Sciatic nerve (tissue), 2 donors: ENCODE data around the gene DNAJC15. TPM values are rescaled to one million over a fixed set of nuclear protein-coding genes. Genes with fewer than 3 reads are reported as not detected.

Source experiments
- ATAC-seq: fragments of 200-7000 bp; cut with Tn5 transposase; one replicate; pipeline ENCODE4 v1.9.1; 2020; ENCODE audit warnings: mild to moderate bottlenecking, moderate library complexity
- DNase-seq: peaks from one replicate; pipeline ENCODE4 v3.0.0-alpha.2; 2020; ENCODE audit warnings: low spot score
- intact Hi-C: fragments of 100-400 bp; cut with DNase I; formaldehyde crosslinking; loops from one replicate; pipeline ENCODE4 v1.14.2; 2022
- total RNA-seq: library from RNA; stranded (reverse); fragmentation: NEBNext Ultra II Directional; extraction: Animal tissue kit (Norgen Biotek cat#: 25700); gene quantifications from one replicate; pipeline ENCODE4 v1.2.1, GENCODE V29; 2021
- donor health status: DM: no; HTN: no; CAD: no.
- donor health status: DM: no; HTN: no; CAD: no.

The DNAJC15 gene
- total RNA-seq, 1 donor from 2014 or later: 6.2 TPM

- no peak for ATAC-seq
- intact Hi-C loops: no loop called here
- DNase-seq: no peak
Observed at GRCh38 chr13:43135516-43135915, 112.1 kb downstream of the DNAJC15 start.

GRCh38 chr13:43136920-43137575, 113.7 kb downstream of the DNAJC15 start:
- ATAC-seq: no peak
- intact Hi-C loops: no loop called here
- no peak for DNase-seq

GRCh38 chr13:43139211-43139610, 115.8 kb downstream of the DNAJC15 start:
- no peak for ATAC-seq
- no peak for DNase-seq
- intact Hi-C loops: no loop called here

- DNase-seq: no peak
- ATAC-seq: no peak
- intact Hi-C loops: no loop called here
Observed at GRCh38 chr13:43139921-43140320, 116.5 kb downstream of the DNAJC15 start.

GRCh38 chr13:43140985-43141384, 117.6 kb downstream of the DNAJC15 start:
- intact Hi-C loops: no loop called here
- ATAC-seq (no peak), DNase-seq (no peak)

GRCh38 chr13:43141685-43142084, 118.3 kb downstream of the DNAJC15 start:
- intact Hi-C loops: no loop called here
- no peak for ATAC-seq

GRCh38 chr13:43143591-43143990, 120.2 kb downstream of the DNAJC15 start:
- intact Hi-C loops: no loop called here
- no peak for DNase-seq
- no peak for ATAC-seq

More at GRCh38 chr13:43141685-43142084, 118.3 kb downstream of the DNAJC15 start:
- DNase-seq: no peak

- intact Hi-C loops: no loop called here
- DNase-seq (no peak), ATAC-seq (no peak)
Observed at GRCh38 chr13:43145534-43146196, 122.3 kb downstream of the DNAJC15 start.

GRCh38 chr13:43146400-43146799, 123.0 kb downstream of the DNAJC15 start:
- intact Hi-C loops: no loop called here
- ATAC-seq (no peak), DNase-seq (no peak)

- intact Hi-C loops: no loop called here
- no peak for DNase-seq
- no peak for ATAC-seq
Observed at GRCh38 chr13:43150369-43151207, 127.2 kb downstream of the DNAJC15 start.

- no peak for ATAC-seq
- intact Hi-C loops: no loop called here
- no peak for DNase-seq
Observed at GRCh38 chr13:43153436-43154090, 130.2 kb downstream of the DNAJC15 start.

- no peak for ATAC-seq
- DNase-seq: no peak
- intact Hi-C loops: no loop called here
Observed at GRCh38 chr13:43154156-43154651, 130.8 kb downstream of the DNAJC15 start.

- DNase-seq (no peak), ATAC-seq (no peak)
- intact Hi-C loops: no loop called here
Observed at GRCh38 chr13:43154839-43155238, 131.5 kb downstream of the DNAJC15 start.

GRCh38 chr13:43156916-43157315, 133.5 kb downstream of the DNAJC15 start:
- intact Hi-C loops: no loop called here
- no peak for DNase-seq
- ATAC-seq: no peak

GRCh38 chr13:43157796-43158195, 134.4 kb downstream of the DNAJC15 start:
- ATAC-seq (no peak), DNase-seq (no peak)
- intact Hi-C loops: no loop called here

- DNase-seq (no peak), ATAC-seq (no peak)
- intact Hi-C loops: no loop called here
Observed at GRCh38 chr13:43158516-43158915, 135.1 kb downstream of the DNAJC15 start.

GRCh38 chr13:43159026-43159461, 135.7 kb downstream of the DNAJC15 start:
- DNase-seq (no peak), ATAC-seq (no peak)
- intact Hi-C loops: no loop called here
